Right atrium auricular region (tissue), 2 donors: ENCODE results near the gene PSMG4. TPM values are rescaled to one million over a fixed set of nuclear protein-coding genes. Genes with fewer than 3 reads are reported as not detected.

Experiments
- DNase-seq: peaks from one replicate; pipeline ENCODE4 v3.0.0-alpha.2; 2019; ENCODE audit warnings: low spot score
- H3K27ac ChIP-seq, 2 donors: fragments of 200-600 bp; sonication (generic); 1 replicate in 1 of 2; 2 replicates in 1 of 2; pipeline ENCODE4 v1.5.1; 2016 to 2019
- H3K27me3 ChIP-seq, 2 donors: fragments of 200-600 bp; sonication (generic); one replicate each; pipeline versions ENCODE4 v1.5.1 to v1.6.0; 2017 to 2019
- H3K36me3 ChIP-seq: fragments of 200-600 bp; sonication (generic); one replicate; pipeline ENCODE4 v1.5.1; 2016
- H3K4me1 ChIP-seq, 2 donors: fragments of 200-600 bp; sonication (generic); one replicate each; pipeline versions ENCODE4 v1.5.1 to v1.6.0; 2017 to 2019
- H3K4me3 ChIP-seq, 2 donors: fragments of 200-600 bp; sonication (generic); 1 replicate in 1 of 2; 2 replicates in 1 of 2; pipeline ENCODE4 v1.5.1; 2017 to 2019; ENCODE audit warnings: mild to moderate bottlenecking in 1 of 2, moderate library complexity in 1 of 2
- H3K9me3 ChIP-seq, 2 donors: fragments of 200-600 bp; sonication (generic); one replicate each; pipeline ENCODE4 v1.5.1; 2019
- total RNA-seq, 2 donors: library from RNA; depleted of rRNA; stranded (reverse); fragments of >200 nt; gene quantifications; one replicate each; pipeline ENCODE4 v1.1.0, GENCODE V29; 2016
- TF ChIP-seq, protein P1 (sequence below), 2 donors: fragments of 200-600 bp; sonication (generic); IDR thresholded peaks; one replicate each; pipeline ENCODE4 v1.5.1; 2019; ENCODE audit warnings: antibody characterized with exemption in 2 of 2

The PSMG4 gene
- total RNA-seq, 2 donors from 2014 or later = 4.4 to 10.4 TPM

DNA sequence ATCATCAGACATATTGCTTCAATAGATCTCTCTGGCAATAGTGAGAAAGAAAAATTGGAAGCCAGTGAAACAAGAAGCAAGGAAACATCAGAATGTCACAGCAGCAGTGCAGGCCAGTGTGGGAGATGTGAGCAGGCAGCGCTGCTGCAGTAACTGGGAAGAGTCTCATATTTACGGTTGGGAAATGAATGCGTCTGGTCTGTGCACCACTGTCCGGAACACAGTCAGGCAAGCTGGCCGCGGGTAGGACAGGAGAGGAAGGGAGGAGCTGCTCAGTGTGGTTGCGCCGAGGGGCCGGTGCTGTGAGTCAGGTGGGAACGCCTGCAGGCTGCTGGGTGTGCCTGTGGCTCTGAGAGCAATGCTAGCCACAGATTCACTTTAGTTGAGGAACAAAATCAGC, 6.4 kb upstream of the PSMG4 start:
- Histone ChIP-seq H3K27ac (no peak overlapping the region), H3K36me3 (no peaks in the 10 kb centered on the region), H3K4me3 (no peak overlapping the region), H3K4me1 (peaks cover 0 to 13% of the 10 kb centered on the region in 2 donors), H3K27me3 (no peaks in the 10 kb centered on the region), H3K9me3 (no peaks in the 10 kb centered on the region)
- no peak for DNase-seq
- TF ChIP-seq, protein P1, sequence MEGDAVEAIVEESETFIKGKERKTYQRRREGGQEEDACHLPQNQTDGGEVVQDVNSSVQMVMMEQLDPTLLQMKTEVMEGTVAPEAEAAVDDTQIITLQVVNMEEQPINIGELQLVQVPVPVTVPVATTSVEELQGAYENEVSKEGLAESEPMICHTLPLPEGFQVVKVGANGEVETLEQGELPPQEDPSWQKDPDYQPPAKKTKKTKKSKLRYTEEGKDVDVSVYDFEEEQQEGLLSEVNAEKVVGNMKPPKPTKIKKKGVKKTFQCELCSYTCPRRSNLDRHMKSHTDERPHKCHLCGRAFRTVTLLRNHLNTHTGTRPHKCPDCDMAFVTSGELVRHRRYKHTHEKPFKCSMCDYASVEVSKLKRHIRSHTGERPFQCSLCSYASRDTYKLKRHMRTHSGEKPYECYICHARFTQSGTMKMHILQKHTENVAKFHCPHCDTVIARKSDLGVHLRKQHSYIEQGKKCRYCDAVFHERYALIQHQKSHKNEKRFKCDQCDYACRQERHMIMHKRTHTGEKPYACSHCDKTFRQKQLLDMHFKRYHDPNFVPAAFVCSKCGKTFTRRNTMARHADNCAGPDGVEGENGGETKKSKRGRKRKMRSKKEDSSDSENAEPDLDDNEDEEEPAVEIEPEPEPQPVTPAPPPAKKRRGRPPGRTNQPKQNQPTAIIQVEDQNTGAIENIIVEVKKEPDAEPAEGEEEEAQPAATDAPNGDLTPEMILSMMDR (IDR thresholded peaks at IDR 0.05) = no peak

DNA sequence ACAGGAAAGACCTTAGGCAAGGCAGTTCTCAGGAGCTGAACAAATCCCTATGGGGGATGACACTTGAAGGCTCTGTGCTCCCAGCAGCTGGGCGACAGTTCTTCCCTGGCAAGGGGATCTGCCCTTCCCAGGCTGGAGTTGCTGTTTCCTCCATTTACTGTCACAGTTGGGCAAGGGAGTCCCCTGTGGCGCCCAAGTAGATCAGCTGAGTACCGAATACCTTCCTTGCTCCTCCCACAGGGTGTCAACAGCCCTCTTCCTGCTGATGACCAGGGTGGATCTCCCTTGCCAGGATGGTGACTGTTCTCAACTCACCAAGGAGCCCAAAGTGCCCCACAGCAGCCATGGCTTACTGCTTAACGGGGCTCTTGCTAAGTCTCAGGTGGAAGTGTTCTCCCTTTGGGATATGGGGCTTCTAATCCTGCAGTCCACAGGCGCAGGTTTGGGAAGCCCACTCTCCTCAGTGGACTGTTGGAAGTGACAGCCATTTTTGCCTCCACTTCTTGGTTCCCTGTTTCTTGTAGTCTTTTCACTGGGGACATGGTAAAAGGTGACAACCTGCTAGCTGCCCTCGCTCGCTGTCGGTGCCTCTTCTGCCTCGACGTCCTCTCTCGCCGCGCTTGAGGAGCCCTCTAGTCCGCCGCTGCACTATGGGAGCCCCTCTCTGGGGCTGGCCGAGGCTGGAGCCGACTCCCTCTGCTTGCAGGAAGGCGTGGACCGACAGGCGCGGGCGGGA, 5.7 kb upstream of the PSMG4 start:
- Histone ChIP-seq H3K4me1 (peaks cover 0 to 13% of the 10 kb centered on the region in 2 donors), H3K4me3 (no peak overlapping the region), H3K9me3 (no peaks in the 10 kb centered on the region), H3K36me3 (no peaks in the 10 kb centered on the region), H3K27me3 (no peaks in the 10 kb centered on the region), H3K27ac (no peak overlapping the region)
- TF ChIP-seq, protein P1 (IDR thresholded peaks at IDR 0.05) = no peak
- DNase-seq = no peak

DNA sequence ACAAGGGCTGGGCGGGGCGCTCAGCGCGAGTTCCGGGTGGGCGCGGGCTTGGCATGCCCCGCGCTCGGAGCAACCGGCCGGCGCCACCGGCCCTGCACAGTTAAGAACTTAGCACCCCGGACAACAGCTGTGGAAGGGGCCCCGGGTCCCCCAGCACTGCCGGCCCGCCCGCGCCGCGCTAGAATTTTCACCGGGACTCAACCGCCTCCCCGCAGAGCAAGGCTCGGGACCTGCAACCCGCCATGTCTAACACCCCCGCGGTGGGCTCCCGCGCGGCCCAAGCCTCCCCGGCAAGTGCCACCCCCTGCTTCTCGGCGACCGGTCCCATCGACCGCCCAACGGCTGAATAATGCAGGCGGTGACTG, 5.2 kb upstream of the PSMG4 start:
- TF ChIP-seq, protein P1 (IDR thresholded peaks at IDR 0.05) = no peak
- H3K27ac ChIP-seq = no peak overlapping the region
- no peaks in the 10 kb centered on the region for H3K36me3 ChIP-seq
- no peak overlapping the region for H3K4me3 ChIP-seq
- DNase-seq = no peak
- H3K9me3 ChIP-seq = no peaks in the 10 kb centered on the region
- H3K4me1 ChIP-seq = peaks cover 0 to 17% of the 10 kb centered on the region in 2 donors
- H3K27me3 ChIP-seq = no peaks in the 10 kb centered on the region

DNA sequence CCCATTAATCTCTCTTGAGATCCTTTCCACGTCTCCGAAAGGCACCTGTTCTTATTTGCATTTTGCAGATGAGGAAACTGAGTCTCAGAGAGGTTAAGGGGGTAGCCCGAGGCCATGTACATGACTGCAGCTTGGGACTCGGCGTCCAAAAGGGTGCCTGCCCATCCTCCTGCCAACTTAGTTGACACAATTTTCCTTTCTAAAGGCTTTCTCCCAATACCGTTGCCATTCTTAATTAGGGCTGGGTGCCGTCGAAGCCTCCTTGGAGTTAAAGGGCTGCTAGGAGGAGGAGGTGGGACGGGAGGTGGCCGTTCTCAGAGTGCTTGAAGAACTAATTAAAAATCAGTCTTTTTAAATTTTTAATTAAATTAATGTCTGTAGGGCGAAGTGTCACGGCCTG, 546 bp upstream of the PSMG4 start:
- Histone ChIP-seq H3K4me1 (peaks cover 0 to 29% of the 10 kb centered on the region in 2 donors), H3K36me3 (no peaks in the 10 kb centered on the region), H3K27ac (peak overlapping the region; percentile 77 to 83), H3K4me3 (peak overlapping the region; percentile 89 to 99), H3K9me3 (no peaks in the 10 kb centered on the region), H3K27me3 (no peaks in the 10 kb centered on the region)
- no peak for DNase-seq
- TF ChIP-seq, protein P1 (IDR thresholded peaks at IDR 0.05) = no peak

DNA sequence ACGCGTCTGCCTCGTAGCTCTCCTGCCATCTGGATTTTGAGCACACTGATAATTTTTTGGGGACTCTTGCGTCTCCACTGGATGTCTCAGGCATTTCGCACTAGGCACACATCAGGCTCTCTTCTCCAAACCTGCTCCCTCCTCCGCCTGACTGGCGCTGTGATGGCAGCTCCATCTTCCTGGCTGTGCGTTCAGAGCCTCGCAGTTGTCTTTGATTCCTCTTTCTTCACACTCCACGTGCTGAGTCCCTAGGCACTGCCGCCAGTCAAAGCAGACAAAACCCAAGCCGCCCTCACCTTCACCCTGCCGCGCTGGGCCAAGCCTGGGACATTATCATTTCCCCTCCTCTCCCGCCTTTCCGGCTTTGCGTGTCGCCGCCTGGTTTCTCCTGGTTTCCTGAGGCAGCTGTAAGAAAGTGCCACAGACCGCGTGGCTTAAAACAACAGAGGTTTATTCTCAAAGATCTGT, 778 bp downstream of the PSMG4 start:
- H3K4me3 ChIP-seq = peak overlapping the region; percentile 89 to 99
- no peaks in the 10 kb centered on the region for H3K27me3 ChIP-seq
- no peaks in the 10 kb centered on the region for H3K9me3 ChIP-seq
- peaks cover 0 to 29% of the 10 kb centered on the region in 2 donors for H3K4me1 ChIP-seq
- no peak for DNase-seq
- peaks cover 6% of the 10 kb centered on the region for H3K36me3 ChIP-seq
- TF ChIP-seq, protein P1 (IDR thresholded peaks at IDR 0.05) = no peak
- H3K27ac ChIP-seq = peak overlapping the region; percentile 77 to 83
